IMR-90 (cell line): ENCODE data around the gene TTC39C. TPM values are rescaled to one million over a fixed set of nuclear protein-coding genes. Genes with fewer than 3 reads are reported as not detected.
A peak's percentile ranks its signal among the peaks of the same experiment; 100 is the strongest.

Experiments
- ATAC-seq: fragments of 200-7000 bp; cut with Tn5 transposase; 2 replicates; pipeline ENCODE4 v1.9.1; 2020; ENCODE audit warnings: low read depth, mild to moderate bottlenecking, moderate library complexity
- BruUV-seq: library from RNA; stranded (reverse); fragments of 400-500 nt; replicated peaks from 2 replicates; lab custom pipeline; 2021; lab: Mats Ljungman, UMichigan
- CTCF ChIA-PET: fragments of 300-600 bp; formaldehyde crosslinking; extraction: SDS; loops from one replicate; lab custom pipeline; 2021; ENCODE audit warnings: antibody characterized with exemption; lab: Yijun Ruan, JAX
- POLR2A ChIA-PET: fragments of 300-600 bp; sonication (Branson Sonifier 250); formaldehyde crosslinking; loops from one replicate; lab custom pipeline; 2022; ENCODE audit warnings: antibody characterized with exemption; ENCODE audit not compliant: unreplicated experiment; lab: Charles Lee
- DNase-seq: peaks from one replicate; pipeline ENCODE4 v3.0.0; 2013
- H2AFZ ChIP-seq: replicated peaks from 2 replicates; pipeline ENCODE3; 2013; ENCODE audit warnings: low read length, mild to moderate bottlenecking; ENCODE audit not compliant: poor library complexity
- H2AK5ac ChIP-seq: 2 replicates; pipeline ENCODE4 v1.6.1; 2013; ENCODE audit warnings: low read depth, low read length, inconsistent platforms
- H2AK9ac ChIP-seq: replicated peaks from 2 replicates; pipeline ENCODE3; 2013; ENCODE audit warnings: mild to moderate bottlenecking, low read depth, low read length, moderate library complexity; ENCODE audit not compliant: poor library complexity
- H2BK120ac ChIP-seq: 2 replicates; pipeline ENCODE4 v1.6.1; 2013; ENCODE audit warnings: low read depth, low read length, inconsistent platforms
- H2BK15ac ChIP-seq: 3 replicates; pipeline ENCODE4 v1.6.1; 2013; ENCODE audit warnings: low read depth, low read length, inconsistent platforms
- H2BK20ac ChIP-seq: 2 replicates; pipeline ENCODE4 v1.6.1; 2013; ENCODE audit warnings: low read depth, mild to moderate bottlenecking, inconsistent platforms, low read length, moderate library complexity
- H2BK5ac ChIP-seq: 2 replicates; pipeline ENCODE4 v1.6.1; 2013; ENCODE audit warnings: mild to moderate bottlenecking, low read depth, low read length, inconsistent platforms; ENCODE audit not compliant: poor library complexity, severe bottlenecking
- H3K14ac ChIP-seq: replicated peaks from 2 replicates; pipeline ENCODE4 v1.6.1; 2013; ENCODE audit warnings: low read depth, low read length, inconsistent platforms
- H3K18ac ChIP-seq: 2 replicates; pipeline ENCODE4 v1.6.1; 2013; ENCODE audit warnings: low read depth, low read length, control low read depth
- H3K23ac ChIP-seq: 2 replicates; pipeline ENCODE4 v1.6.1; 2013; ENCODE audit warnings: low read depth, low read length, inconsistent platforms
- H3K27ac ChIP-seq: 2 replicates; pipeline ENCODE4 v1.5.1; 2013; ENCODE audit warnings: mild to moderate bottlenecking, control low read depth, low read length; ENCODE audit not compliant: insufficient read depth
- H3K27me3 ChIP-seq: 2 replicates; pipeline ENCODE4 v1.6.1; 2013; ENCODE audit warnings: low read length; ENCODE audit not compliant: control insufficient read depth, insufficient read depth
- H3K36me3 ChIP-seq: 2 replicates; pipeline ENCODE4 v1.6.1; 2013; ENCODE audit warnings: low read length, mixed read lengths; ENCODE audit not compliant: control insufficient read depth, insufficient read depth
- H3K4ac ChIP-seq: 2 replicates; pipeline ENCODE4 v1.6.1; 2013; ENCODE audit warnings: low read depth, low read length, inconsistent platforms
- H3K4me1 ChIP-seq: 2 replicates; pipeline ENCODE4 v1.6.1; 2013; ENCODE audit warnings: low read length, mixed read lengths; ENCODE audit not compliant: control insufficient read depth, insufficient read depth
- H3K4me2 ChIP-seq: 2 replicates; pipeline ENCODE4 v1.6.1; 2013; ENCODE audit warnings: low read depth, mild to moderate bottlenecking, control low read depth, low read length, moderate library complexity
- H3K4me3 ChIP-seq: 2 replicates; pipeline ENCODE4 v1.5.1; 2013; ENCODE audit warnings: low read depth, mild to moderate bottlenecking, control low read depth, low read length, moderate library complexity; ENCODE audit not compliant: insufficient read depth
- H3K56ac ChIP-seq: 2 replicates; pipeline ENCODE4 v1.6.1; 2013; ENCODE audit warnings: low read length, inconsistent platforms; ENCODE audit not compliant: insufficient read depth; ENCODE audit errors: extremely low read depth
- H3K79me1 ChIP-seq, 2 experiments: 2 replicates each; pipeline ENCODE4 v1.6.1; 2013; ENCODE audit warnings: low read length in 2 of 2, inconsistent platforms in 1 of 2, low read depth in 1 of 2
- H3K9ac ChIP-seq: 2 replicates; pipeline ENCODE4 v1.6.1; 2013; ENCODE audit warnings: low read depth, low read length, control low read depth
- H3K9me1 ChIP-seq: 2 replicates; pipeline ENCODE4 v1.6.1; 2013; ENCODE audit warnings: low read length, inconsistent platforms; ENCODE audit not compliant: insufficient read depth
- H3K9me3 ChIP-seq: 2 replicates; pipeline ENCODE4 v1.6.1; 2013; ENCODE audit warnings: low read length; ENCODE audit not compliant: control insufficient read depth, insufficient read depth
- H4K20me1 ChIP-seq: 2 replicates; pipeline ENCODE4 v1.6.1; 2013; ENCODE audit warnings: low read length, inconsistent platforms; ENCODE audit not compliant: insufficient read depth
- H4K5ac ChIP-seq: 2 replicates; pipeline ENCODE4 v1.6.1; 2013; ENCODE audit warnings: mild to moderate bottlenecking, low read depth, low read length, control low read depth
- H4K8ac ChIP-seq, 2 experiments: 2 replicates each; pipeline ENCODE4 v1.6.1; 2013; ENCODE audit warnings: low read depth in 2 of 2, low read length in 2 of 2, control low read depth in 1 of 2, inconsistent platforms in 1 of 2
- H4K91ac ChIP-seq: 2 replicates; pipeline ENCODE4 v1.6.1; 2013; ENCODE audit warnings: low read depth, low read length, inconsistent platforms; ENCODE audit not compliant: insufficient read depth
- CEBPB ChIP-seq: IDR thresholded peaks from 2 replicates; pipeline ENCODE4 v1.6.1; 2012; ENCODE audit warnings: low read depth, low read length, improper control_type of control experiment
- FOS ChIP-seq: fragments of 150-350 bp; IDR thresholded peaks from 2 replicates; pipeline ENCODE4 v1.6.1; 2016; ENCODE audit warnings: low read depth, low read length
- MAZ ChIP-seq: IDR thresholded peaks from 2 replicates; pipeline ENCODE4 v1.6.1; 2012; ENCODE audit warnings: low read depth, mild to moderate bottlenecking, low read length, improper control_type of control experiment, moderate library complexity, borderline replicate concordance
- MXI1 ChIP-seq: IDR thresholded peaks from 2 replicates; pipeline ENCODE4 v1.6.1; 2012; ENCODE audit warnings: low read depth, mild to moderate bottlenecking, low read length, moderate library complexity, borderline replicate concordance
- POLR2A ChIP-seq: IDR thresholded peaks from 2 replicates; pipeline ENCODE4 v1.6.1; 2012; ENCODE audit warnings: mild to moderate bottlenecking, low read depth, low read length
- RAD21 ChIP-seq: IDR thresholded peaks from 2 replicates; pipeline ENCODE4 v1.6.1; 2012; ENCODE audit warnings: low read length, improper control_type of control experiment
- RCOR1 ChIP-seq: IDR thresholded peaks from 2 replicates; pipeline ENCODE4 v1.6.1; 2012; ENCODE audit warnings: mild to moderate bottlenecking, low read length, improper control_type of control experiment; ENCODE audit not compliant: insufficient replicate concordance
- RFX5 ChIP-seq: IDR thresholded peaks from 2 replicates; pipeline ENCODE4 v1.8.0; 2012; ENCODE audit warnings: low read depth, mild to moderate bottlenecking, low read length, moderate library complexity
- WGBS, 2 experiments: methylation state at CpG; one replicate each; pipeline versions ENCODE4 v1.1.5 to v1.1.7; 2013; ENCODE audit warnings: missing lambda C conversion rate in 2 of 2; ENCODE audit not compliant: insufficient read length in 1 of 2; ENCODE audit errors: extremely low coverage in 2 of 2; 5-methylcytosine and 5-hydroxymethylcytosine counted together
- dilution Hi-C: fragments of 300-500 bp; cut with HindIII; formaldehyde crosslinking; loops from one replicate; pipeline ENCODE4 v1.14.3; 2018; ENCODE audit warnings: low sequenced_read_pairs; ENCODE audit not compliant: unreplicated experiment
- in situ Hi-C: fragments of 300-500 bp; cut with MboI; formaldehyde crosslinking; loops from 3 replicates; pipeline ENCODE4 v1.14.3; 2019; ENCODE audit warnings: low sequenced_read_pairs, inconsistent platforms, mixed read lengths
- intact Hi-C: fragments of 100-400 bp; cut with micrococcal nuclease; formaldehyde crosslinking; loops from 2 replicates; pipeline ENCODE4 v1.10.0; 2022
- polyA plus RNA-seq, 3 experiments: library from polyadenylated mRNA; depleted of rRNA; stranded (reverse); fragments of >200 nt; gene quantifications; 2 replicates each; pipeline ENCODE4 v1.2.3, GENCODE V29; 2012; ENCODE audit warnings: low replicate concordance in 1 of 3
- total RNA-seq: library from RNA; depleted of rRNA; stranded (reverse); fragments of >200 nt; gene quantifications from 2 replicates; pipeline ENCODE4 v1.2.3, GENCODE V29; 2012
- TF ChIP-seq, protein P1 (sequence below): conservative IDR thresholded peaks from 2 replicates; pipeline ENCODE4 v1.5.1; 2012; ENCODE audit warnings: mild to moderate bottlenecking, low read depth, low read length, improper control_type of control experiment
- TF ChIP-seq, protein P2 (sequence below): fragments of 150-350 bp; IDR thresholded peaks from 2 replicates; pipeline ENCODE4 v1.6.1; 2017; ENCODE audit warnings: mild to moderate bottlenecking, antibody characterized with exemption, low read length, low read depth

TTC39C gene
- total and polyA plus RNA-seq, 2 of the 4 experiments (the other 2 are of a cell fraction) = 8.0 to 20.8 TPM

DNA sequence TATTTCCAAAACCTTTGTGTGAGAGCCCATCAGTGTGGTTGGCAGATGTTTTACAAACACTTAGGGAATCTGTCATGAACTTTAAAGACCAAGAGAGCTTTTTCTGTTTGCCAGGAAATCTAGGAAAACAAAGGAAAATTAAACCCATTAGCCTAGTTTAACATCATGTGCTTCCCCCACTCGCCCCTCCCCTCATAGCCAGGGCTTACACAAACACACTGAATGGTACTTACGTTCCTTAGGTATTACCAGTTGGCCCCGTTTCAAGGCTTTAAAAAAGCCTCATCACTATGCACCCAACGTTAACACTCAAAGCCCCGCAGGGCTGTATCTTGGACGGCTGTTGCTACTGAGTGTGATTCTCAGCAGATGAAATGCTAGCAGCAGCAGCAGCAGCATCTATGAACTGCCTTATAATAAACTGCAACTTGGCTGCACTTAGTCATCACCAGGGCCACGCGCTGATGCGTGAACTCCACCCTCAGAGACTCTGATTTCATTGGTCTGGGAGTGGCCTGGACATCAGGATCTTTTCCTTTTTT lies 20.1 kb upstream of the TTC39C start (continued):
- no peak for TF ChIP-seq MXI1

DNA sequence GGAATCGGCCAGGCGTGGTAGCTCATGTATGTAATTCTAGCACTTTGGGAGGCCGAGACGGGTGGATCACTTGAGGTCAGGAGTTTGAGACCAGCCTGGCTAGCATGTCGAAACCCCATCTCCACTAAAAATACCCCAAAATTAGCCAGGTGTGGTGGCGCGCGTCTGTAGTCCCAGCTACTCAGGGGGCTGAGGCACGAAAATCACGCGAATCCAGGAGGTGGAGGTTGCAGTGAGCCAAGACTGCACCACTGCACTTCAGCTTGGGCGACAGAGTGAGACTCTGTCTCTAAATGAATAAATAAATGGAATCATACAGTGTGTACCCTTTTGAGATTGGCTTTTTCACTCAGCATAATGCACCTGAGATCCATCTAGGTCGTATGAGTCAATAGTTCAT lies 19.4 kb upstream of the TTC39C start:
- no peaks in the 10 kb centered on the region for H3K9me1 ChIP-seq
- H4K20me1 ChIP-seq = no peaks in the 10 kb centered on the region
- H3K36me3 ChIP-seq = no peaks in the 10 kb centered on the region
- peak overlapping the region; percentile 45; the same call in 1 of the 2 replicates for H2AK5ac ChIP-seq
- no peak overlapping the region for H3K56ac ChIP-seq
- H2BK20ac ChIP-seq = no peak overlapping the region
- no peak overlapping the region for H4K8ac ChIP-seq
- H2BK15ac ChIP-seq = 0 out of 3 replicates have a peak overlapping the region, but pooled peaks have one; percentile 4
- no peaks in the 10 kb centered on the region for H3K27me3 ChIP-seq
- dilution Hi-C loops = no loop called here
- H3K4ac ChIP-seq = no peak overlapping the region
- no peak overlapping the region for H3K23ac ChIP-seq
- ATAC-seq = no peak
- H3K4me3 ChIP-seq = no peak overlapping the region
- no peak overlapping the region for H3K9ac ChIP-seq
- intact Hi-C loops = no loop called here
- no peaks in the 10 kb centered on the region for H3K9me3 ChIP-seq
- ChIA-PET POLR2A (no interaction called here), CTCF (no interaction called here)
- H4K91ac ChIP-seq = no peak overlapping the region
- H2BK120ac ChIP-seq = no peak overlapping the region
- BruUV-seq = no TSS peak
- no peaks in the 10 kb centered on the region for H3K79me1 ChIP-seq
- H2BK5ac ChIP-seq = peak overlapping the region; percentile 60
- H3K4me2 ChIP-seq = no peak overlapping the region
- TF ChIP-seq FOS (no peak), POLR2A (no peak), RAD21 (no peak), RFX5 (no peak), MAZ (no peak), CEBPB (no peak), MXI1 (no peak), RCOR1 (no peak)
- TF ChIP-seq, protein P1, sequence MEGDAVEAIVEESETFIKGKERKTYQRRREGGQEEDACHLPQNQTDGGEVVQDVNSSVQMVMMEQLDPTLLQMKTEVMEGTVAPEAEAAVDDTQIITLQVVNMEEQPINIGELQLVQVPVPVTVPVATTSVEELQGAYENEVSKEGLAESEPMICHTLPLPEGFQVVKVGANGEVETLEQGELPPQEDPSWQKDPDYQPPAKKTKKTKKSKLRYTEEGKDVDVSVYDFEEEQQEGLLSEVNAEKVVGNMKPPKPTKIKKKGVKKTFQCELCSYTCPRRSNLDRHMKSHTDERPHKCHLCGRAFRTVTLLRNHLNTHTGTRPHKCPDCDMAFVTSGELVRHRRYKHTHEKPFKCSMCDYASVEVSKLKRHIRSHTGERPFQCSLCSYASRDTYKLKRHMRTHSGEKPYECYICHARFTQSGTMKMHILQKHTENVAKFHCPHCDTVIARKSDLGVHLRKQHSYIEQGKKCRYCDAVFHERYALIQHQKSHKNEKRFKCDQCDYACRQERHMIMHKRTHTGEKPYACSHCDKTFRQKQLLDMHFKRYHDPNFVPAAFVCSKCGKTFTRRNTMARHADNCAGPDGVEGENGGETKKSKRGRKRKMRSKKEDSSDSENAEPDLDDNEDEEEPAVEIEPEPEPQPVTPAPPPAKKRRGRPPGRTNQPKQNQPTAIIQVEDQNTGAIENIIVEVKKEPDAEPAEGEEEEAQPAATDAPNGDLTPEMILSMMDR = no peak
- TF ChIP-seq, protein P2, sequence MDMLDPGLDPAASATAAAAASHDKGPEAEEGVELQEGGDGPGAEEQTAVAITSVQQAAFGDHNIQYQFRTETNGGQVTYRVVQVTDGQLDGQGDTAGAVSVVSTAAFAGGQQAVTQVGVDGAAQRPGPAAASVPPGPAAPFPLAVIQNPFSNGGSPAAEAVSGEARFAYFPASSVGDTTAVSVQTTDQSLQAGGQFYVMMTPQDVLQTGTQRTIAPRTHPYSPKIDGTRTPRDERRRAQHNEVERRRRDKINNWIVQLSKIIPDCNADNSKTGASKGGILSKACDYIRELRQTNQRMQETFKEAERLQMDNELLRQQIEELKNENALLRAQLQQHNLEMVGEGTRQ = no peak
- H3K27ac ChIP-seq = peak overlapping the region; percentile 32; the same call in 1 of the 2 replicates
- 97% methylated on average over 6 of the region's 13 CpGs; no CpG with 5 or more reads in 1 of the 2 experiments for WGBS, 2 experiments
- no peak overlapping the region for H4K5ac ChIP-seq
- H2AFZ ChIP-seq = no peak overlapping the region
- in situ Hi-C loops = no loop called here
- H3K14ac ChIP-seq = no peak overlapping the region
- no peak overlapping the region for H2AK9ac ChIP-seq
- peak overlapping the region; percentile 16; the same call in 1 of the 2 replicates for H3K18ac ChIP-seq
- DNase-seq = no peak
- peaks cover 10% of the 10 kb centered on the region for H3K4me1 ChIP-seq
